K562 (cell line): Measurements from ENCODE around the gene PRKRIP1. TPM values are rescaled to one million over a fixed set of nuclear protein-coding genes. Genes with fewer than 3 reads are reported as not detected.

Experiments
- ASH1L ChIP-seq: fragments of 450-650 bp; IDR thresholded peaks from 2 replicates; pipeline ENCODE4 v1.6.1; 2018; ENCODE audit warnings: borderline replicate concordance, mild to moderate bottlenecking, low read depth; ENCODE audit not compliant: partially characterized antibody
- CEBPG ChIP-seq, 3 experiments: fragments of 200-800 bp in 1 of 3; sonication (Bioruptor generic) in 1 of 3; sonication (generic) in 1 of 3; formaldehyde crosslinking in 1 of 3; IDR thresholded peaks in 2 of 3; conservative IDR thresholded peaks in 1 of 3; 2 replicates each; pipeline versions ENCODE4 v1.6.1 to v1.8.0; 2016 to 2022; ENCODE audit warnings: missing compliant biosample characterization in 2 of 3, missing genetic modification characterization in 2 of 3, mild to moderate bottlenecking in 1 of 3, missing genetic modification reagents in 1 of 3
- CHD1 ChIP-seq: fragments of 200-600 bp; sonication (generic); IDR thresholded peaks from one replicate; pipeline ENCODE4 v1.6.1; 2012; ENCODE audit warnings: mild to moderate bottlenecking, moderate library complexity, low read length, inconsistent platforms
- GABPB2 ChIP-seq: fragments of 250-450 bp; sonication (Bioruptor Pico); conservative IDR thresholded peaks from 2 replicates; pipeline ENCODE4 v1.5.1; 2021; ENCODE audit warnings: mild to moderate bottlenecking
- KLF16 ChIP-seq: IDR thresholded peaks from 2 replicates; pipeline ENCODE4 v1.6.1; 2016; ENCODE audit warnings: antibody characterized with exemption
- MAFF ChIP-seq: IDR thresholded peaks from 2 replicates; pipeline ENCODE4 v1.6.1; 2012; ENCODE audit warnings: low read length, improper control_type of control experiment
- MBD2 ChIP-seq: sonication (generic); IDR thresholded peaks from 2 replicates; pipeline ENCODE4 v1.6.1; 2016; ENCODE audit warnings: low read depth, borderline replicate concordance
- PPARD ChIP-seq: fragments of 250-450 bp; sonication (Bioruptor Pico); IDR thresholded peaks from 2 replicates; pipeline ENCODE4 v1.8.0; 2022; ENCODE audit warnings: inconsistent platforms, mild to moderate bottlenecking, moderate library complexity
- ZBTB11 ChIP-seq, 3 experiments: fragments of 200-800 bp in 1 of 3; fragments of 250-450 bp in 1 of 3; fragments of 450-650 bp in 1 of 3; sonication (Bioruptor Pico) in 1 of 3; sonication (Bioruptor generic) in 1 of 3; formaldehyde crosslinking in 1 of 3; IDR thresholded peaks; 2 replicates each; pipeline versions ENCODE4 v1.6.1 to v1.8.0; 2016 to 2022; ENCODE audit warnings: mild to moderate bottlenecking in 2 of 3, missing genetic modification characterization in 2 of 3, missing compliant biosample characterization in 1 of 3, moderate library complexity in 1 of 3
- ZNF589 ChIP-seq: fragments of 200-800 bp; sonication (Bioruptor generic); IDR thresholded peaks from 2 replicates; pipeline ENCODE4 v1.6.1; 2016; ENCODE audit warnings: low read depth, missing genetic modification characterization, missing compliant biosample characterization
- ZNF639 ChIP-seq, 2 experiments: fragments of 200-800 bp in 1 of 2; sonication (Bioruptor generic) in 1 of 2; sonication (generic) in 1 of 2; formaldehyde crosslinking in 1 of 2; IDR thresholded peaks in 1 of 2; conservative IDR thresholded peaks in 1 of 2; 2 replicates each; pipeline versions ENCODE4 v1.5.0 to v1.6.1; 2016 to 2020; ENCODE audit warnings: missing compliant biosample characterization in 1 of 2, missing genetic modification characterization in 1 of 2, missing genetic modification reagents in 1 of 2
- polyA plus RNA-seq, 8 experiments: library from polyadenylated mRNA; depleted of rRNA in 4 of 8; stranded (reverse) in 5 of 8; unstranded in 3 of 8; fragments of >200 nt; fragmentation: Nextera tagmentation in 2 of 8; fragmentation: Illumina TruSeq in 1 of 8; extraction: Ambion mirVana in 2 of 8; extraction: Trizol in 1 of 8; gene quantifications; 2 replicates each; pipeline versions ENCODE4 v1.2.1 to v1.2.3, GENCODE V29; 2011 to 2014; ENCODE audit warnings: inconsistent platforms in 1 of 8, missing spikeins in 1 of 8
- total RNA-seq, 7 experiments: library from RNA; depleted of rRNA in 6 of 7; stranded (reverse); fragments of >200 nt in 6 of 7; fragmentation: Illumina TruSeq in 2 of 7; extraction: Trizol in 2 of 7; gene quantifications; 2 replicates each; pipeline versions ENCODE4 v1.2.1 to v1.2.3, GENCODE V29; 2011 to 2021; ENCODE audit warnings: low replicate concordance in 1 of 7
- TF ChIP-seq, protein P1 (sequence below): sonication (generic); formaldehyde crosslinking; IDR thresholded peaks from 2 replicates; pipeline ENCODE4 v1.8.0; 2022; ENCODE audit warnings: mild to moderate bottlenecking, low read depth, missing genetic modification reagents
- TF ChIP-seq, protein P2 (sequence below): IDR thresholded peaks from 2 replicates; pipeline ENCODE4 v1.6.1; 2012; ENCODE audit warnings: low read depth, low read length, improper control_type of control experiment, borderline replicate concordance
- TF ChIP-seq, protein P3 (sequence below): fragments of 200-800 bp; sonication (Bioruptor generic); IDR thresholded peaks from 2 replicates; pipeline ENCODE4 v1.6.1; 2017; ENCODE audit warnings: missing genetic modification characterization, missing compliant biosample characterization

Gene PRKRIP1
- total and polyA plus RNA-seq, 9 of the 15 experiments (the other 6 are each of a cell fraction or from before 2014, with no cell fraction given), result 14.9 to 52.1 (median 19.8) TPM

- no peak for TF ChIP-seq ZNF639 (CRISPR knock-in tag; conservative IDR thresholded peaks at IDR 0.05 in 1 of 2, IDR thresholded peaks at IDR 0.05 in 1 of 2)
- TF ChIP-seq, protein P1, sequence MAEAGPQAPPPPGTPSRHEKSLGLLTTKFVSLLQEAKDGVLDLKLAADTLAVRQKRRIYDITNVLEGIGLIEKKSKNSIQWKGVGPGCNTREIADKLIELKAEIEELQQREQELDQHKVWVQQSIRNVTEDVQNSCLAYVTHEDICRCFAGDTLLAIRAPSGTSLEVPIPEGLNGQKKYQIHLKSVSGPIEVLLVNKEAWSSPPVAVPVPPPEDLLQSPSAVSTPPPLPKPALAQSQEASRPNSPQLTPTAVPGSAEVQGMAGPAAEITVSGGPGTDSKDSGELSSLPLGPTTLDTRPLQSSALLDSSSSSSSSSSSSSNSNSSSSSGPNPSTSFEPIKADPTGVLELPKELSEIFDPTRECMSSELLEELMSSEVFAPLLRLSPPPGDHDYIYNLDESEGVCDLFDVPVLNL (CRISPR knock-in tag), result no peak
- TF ChIP-seq, protein P2, sequence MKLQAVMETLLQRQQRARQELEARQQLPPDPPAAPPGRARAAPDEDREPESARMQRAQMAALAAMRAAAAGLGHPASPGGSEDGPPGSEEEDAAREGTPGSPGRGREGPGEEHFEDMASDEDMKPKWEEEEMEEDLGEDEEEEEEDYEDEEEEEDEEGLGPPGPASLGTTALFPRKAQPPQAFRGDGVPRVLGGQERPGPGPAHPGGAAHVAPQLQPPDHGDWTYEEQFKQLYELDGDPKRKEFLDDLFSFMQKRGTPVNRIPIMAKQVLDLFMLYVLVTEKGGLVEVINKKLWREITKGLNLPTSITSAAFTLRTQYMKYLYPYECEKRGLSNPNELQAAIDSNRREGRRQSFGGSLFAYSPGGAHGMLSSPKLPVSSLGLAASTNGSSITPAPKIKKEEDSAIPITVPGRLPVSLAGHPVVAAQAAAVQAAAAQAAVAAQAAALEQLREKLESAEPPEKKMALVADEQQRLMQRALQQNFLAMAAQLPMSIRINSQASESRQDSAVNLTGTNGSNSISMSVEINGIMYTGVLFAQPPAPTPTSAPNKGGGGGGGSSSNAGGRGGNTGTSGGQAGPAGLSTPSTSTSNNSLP, result no peak
- TF ChIP-seq GABPB2 (CRISPR knock-in tag), result no peak
- TF ChIP-seq CEBPG (CRISPR knock-in tag; IDR thresholded peaks at IDR 0.05), result no peak
- no peak for TF ChIP-seq CEBPG (tag; conservative IDR thresholded peaks at IDR 0.05 in 1 of 2, IDR thresholded peaks at IDR 0.05 in 1 of 2)
- TF ChIP-seq KLF16, result no peak
- TF ChIP-seq MBD2, result no peak
- TF ChIP-seq ASH1L, result no peak
- no peak for TF ChIP-seq PPARD (CRISPR knock-in tag)
- no peak for TF ChIP-seq ZBTB11 (CRISPR knock-in tag; IDR thresholded peaks at IDR 0.05)
- TF ChIP-seq, protein P3, sequence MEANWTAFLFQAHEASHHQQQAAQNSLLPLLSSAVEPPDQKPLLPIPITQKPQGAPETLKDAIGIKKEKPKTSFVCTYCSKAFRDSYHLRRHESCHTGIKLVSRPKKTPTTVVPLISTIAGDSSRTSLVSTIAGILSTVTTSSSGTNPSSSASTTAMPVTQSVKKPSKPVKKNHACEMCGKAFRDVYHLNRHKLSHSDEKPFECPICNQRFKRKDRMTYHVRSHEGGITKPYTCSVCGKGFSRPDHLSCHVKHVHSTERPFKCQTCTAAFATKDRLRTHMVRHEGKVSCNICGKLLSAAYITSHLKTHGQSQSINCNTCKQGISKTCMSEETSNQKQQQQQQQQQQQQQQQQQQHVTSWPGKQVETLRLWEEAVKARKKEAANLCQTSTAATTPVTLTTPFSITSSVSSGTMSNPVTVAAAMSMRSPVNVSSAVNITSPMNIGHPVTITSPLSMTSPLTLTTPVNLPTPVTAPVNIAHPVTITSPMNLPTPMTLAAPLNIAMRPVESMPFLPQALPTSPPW (CRISPR knock-in tag), result peak; percentile 66; the same call in 1 of the 2 replicates
- no peak for TF ChIP-seq CHD1
- no peak for TF ChIP-seq MAFF
- TF ChIP-seq ZNF589 (CRISPR knock-in tag), result no peak
Measured at GRCh38 chr7:102472126-102473041, 76.2 kb downstream of the PRKRIP1 start (continued).
